Activated T-helper 17 cell treated with anti-CD3 and anti-CD28 coated beads, Interleukin-2, amount 50 U/mL, for 72 hours (primary cell): Measurements from ENCODE around the gene DNALI1. TPM values are rescaled to one million over a fixed set of nuclear protein-coding genes. Genes with fewer than 3 reads are reported as not detected.

Source experiments
- ATAC-seq: fragments of 150-1000 bp; cut with Tn5 transposase; replicated peaks from 2 replicates; pipeline ENCODE4 v1.10.0; 2021; ENCODE audit warnings: mild to moderate bottlenecking, moderate library complexity
- H3K27ac Mint-ChIP-seq: one replicate; pipeline ENCODE4 v1.8.0; 2022; ENCODE audit warnings: mixed read lengths
- H3K27me3 Mint-ChIP-seq: one replicate; pipeline ENCODE4 v1.8.0; 2022; ENCODE audit warnings: mixed read lengths
- H3K36me3 Mint-ChIP-seq: one replicate; pipeline ENCODE4 v1.8.0; 2022; ENCODE audit warnings: low read depth, mild to moderate bottlenecking, mixed read lengths
- H3K4me1 Mint-ChIP-seq: one replicate; pipeline ENCODE4 v1.8.0; 2022; ENCODE audit warnings: mixed read lengths
- H3K4me3 Mint-ChIP-seq: one replicate; pipeline ENCODE4 v1.8.0; 2022; ENCODE audit warnings: mild to moderate bottlenecking, mixed read lengths
- H3K9me3 Mint-ChIP-seq: one replicate; pipeline ENCODE4 v1.8.0; 2022; ENCODE audit warnings: mixed read lengths
- total RNA-seq, 2 donors: library from RNA; stranded (reverse); gene quantifications; one replicate each; pipeline ENCODE4 v1.2.3, GENCODE V29; 2022

The DNALI1 gene
- total RNA-seq, 2 donors from 2014 or later: 0.37 TPM; not detected in 1

DNA sequence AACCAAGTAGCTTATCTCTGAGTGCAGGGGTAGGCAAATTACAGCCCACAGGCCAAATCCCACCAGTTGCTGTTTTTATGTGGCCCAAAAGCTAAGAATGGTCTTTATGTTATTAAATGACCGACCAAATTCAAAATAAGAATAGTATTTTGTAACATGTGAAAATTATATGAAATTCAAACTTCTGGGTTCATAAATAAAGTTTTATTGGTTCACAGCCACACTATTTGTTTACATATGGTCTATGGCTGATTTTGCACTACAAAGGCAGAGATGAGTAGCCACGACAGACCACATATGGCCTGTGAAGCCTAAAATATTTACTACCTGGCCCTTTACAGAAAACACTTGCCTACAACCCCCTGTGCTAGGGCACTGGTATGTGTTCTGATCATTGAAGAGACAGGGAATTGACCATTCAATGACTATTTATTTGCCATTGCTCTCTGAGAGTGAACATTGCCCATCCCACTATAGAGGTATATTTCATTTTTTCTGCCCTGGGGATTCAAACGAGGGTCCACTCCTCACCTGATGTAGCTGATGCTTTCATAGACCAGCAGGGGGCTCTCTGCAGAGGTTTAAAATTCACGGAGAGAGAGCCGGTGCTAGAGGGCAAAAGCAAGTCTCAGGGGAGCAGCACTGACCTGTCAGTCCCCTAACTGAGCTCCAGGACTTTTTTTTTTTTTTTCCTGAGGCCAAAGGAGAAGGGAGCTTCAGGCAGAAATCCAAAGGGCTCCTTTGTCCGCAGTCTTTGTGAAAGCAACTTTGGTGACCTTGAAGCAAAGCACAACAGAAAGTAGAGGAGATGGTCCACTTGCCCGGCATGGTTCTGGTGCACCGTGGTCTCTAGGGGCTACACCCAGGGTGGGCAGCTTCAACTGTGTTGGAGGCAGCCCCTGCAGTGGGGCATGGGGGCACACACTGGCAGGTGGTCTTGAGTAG, 46.3 kb downstream of the DNALI1 start:
- Mint-ChIP-seq H3K27ac (no peak overlapping the region), H3K4me3 (no peak overlapping the region), H3K36me3 (no peaks in the 10 kb centered on the region), H3K4me1 (peaks cover 5% of the 10 kb centered on the region), H3K9me3 (no peaks in the 10 kb centered on the region), H3K27me3 (peaks cover 11% of the 10 kb centered on the region)
- peak; percentile 44 for ATAC-seq

DNA sequence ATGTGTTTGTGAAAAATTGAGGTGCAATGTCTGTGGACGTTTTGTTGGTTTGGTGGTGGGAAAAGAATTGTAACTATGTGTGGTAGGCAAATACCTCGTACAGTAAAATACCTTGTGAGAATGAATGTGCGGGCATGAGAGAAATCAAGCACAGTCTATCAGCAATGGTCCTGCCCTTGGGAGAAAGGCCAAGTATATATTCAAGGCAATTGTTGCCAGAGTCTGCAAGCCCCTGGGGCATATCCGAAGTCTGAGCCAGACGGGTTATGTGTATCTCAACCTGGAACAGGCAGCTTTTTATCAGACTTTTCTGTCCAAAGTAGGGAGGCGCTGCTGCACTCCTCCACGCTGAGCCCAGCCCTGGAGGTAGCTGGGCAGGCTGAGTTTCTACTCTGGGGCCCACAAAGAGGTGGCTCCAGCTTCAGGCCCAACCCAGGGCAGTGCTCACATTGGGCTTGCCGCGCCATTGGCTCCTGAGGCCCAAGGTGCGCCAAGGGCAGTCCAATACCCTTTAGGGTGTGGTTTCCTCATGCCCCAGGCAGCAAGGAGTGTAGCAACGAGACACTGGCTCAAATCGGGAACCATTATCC, 48.4 kb downstream of the DNALI1 start:
- Mint-ChIP-seq H3K36me3 (no peaks in the 10 kb centered on the region), H3K4me1 (peaks cover 5% of the 10 kb centered on the region), H3K27ac (no peak overlapping the region), H3K4me3 (no peak overlapping the region), H3K27me3 (peaks cover 11% of the 10 kb centered on the region), H3K9me3 (no peaks in the 10 kb centered on the region)
- no peak for ATAC-seq

DNA sequence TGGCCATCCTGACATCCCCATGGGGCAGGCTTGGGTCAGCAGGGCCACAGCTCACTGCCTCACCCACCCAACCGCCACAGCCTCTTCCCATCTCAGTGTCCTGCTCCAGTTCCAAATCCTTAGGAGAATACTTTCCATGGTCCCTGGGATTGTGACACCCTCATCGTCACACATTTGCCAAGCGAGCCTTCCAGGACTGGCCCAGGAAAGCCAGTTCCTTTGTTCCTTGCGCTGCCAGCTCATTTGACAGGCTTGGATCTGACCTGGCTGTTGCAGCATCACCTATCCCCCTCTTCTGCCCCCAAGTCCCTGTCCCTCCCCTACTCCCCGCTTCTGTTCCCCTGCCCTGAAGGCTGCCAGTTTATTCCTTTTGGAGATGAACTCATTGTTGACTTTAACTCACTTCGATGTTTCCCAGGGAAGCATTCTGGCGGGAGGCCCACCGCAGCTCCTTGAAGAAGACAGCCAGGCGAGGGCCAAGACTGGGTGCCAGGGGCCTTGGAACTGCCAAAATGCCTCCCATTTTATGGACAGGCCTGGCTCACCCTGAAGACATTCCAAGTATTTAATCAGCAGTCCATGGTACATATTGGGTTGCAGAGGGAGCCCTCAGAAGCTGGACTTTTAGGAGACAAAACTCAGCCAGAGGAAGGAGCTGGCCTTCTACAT, 49.2 kb downstream of the DNALI1 start:
- no peak for ATAC-seq
- Mint-ChIP-seq H3K9me3 (no peaks in the 10 kb centered on the region), H3K4me1 (peaks cover 5% of the 10 kb centered on the region), H3K27ac (no peak overlapping the region), H3K27me3 (peaks cover 11% of the 10 kb centered on the region), H3K4me3 (no peak overlapping the region), H3K36me3 (no peaks in the 10 kb centered on the region)

DNA sequence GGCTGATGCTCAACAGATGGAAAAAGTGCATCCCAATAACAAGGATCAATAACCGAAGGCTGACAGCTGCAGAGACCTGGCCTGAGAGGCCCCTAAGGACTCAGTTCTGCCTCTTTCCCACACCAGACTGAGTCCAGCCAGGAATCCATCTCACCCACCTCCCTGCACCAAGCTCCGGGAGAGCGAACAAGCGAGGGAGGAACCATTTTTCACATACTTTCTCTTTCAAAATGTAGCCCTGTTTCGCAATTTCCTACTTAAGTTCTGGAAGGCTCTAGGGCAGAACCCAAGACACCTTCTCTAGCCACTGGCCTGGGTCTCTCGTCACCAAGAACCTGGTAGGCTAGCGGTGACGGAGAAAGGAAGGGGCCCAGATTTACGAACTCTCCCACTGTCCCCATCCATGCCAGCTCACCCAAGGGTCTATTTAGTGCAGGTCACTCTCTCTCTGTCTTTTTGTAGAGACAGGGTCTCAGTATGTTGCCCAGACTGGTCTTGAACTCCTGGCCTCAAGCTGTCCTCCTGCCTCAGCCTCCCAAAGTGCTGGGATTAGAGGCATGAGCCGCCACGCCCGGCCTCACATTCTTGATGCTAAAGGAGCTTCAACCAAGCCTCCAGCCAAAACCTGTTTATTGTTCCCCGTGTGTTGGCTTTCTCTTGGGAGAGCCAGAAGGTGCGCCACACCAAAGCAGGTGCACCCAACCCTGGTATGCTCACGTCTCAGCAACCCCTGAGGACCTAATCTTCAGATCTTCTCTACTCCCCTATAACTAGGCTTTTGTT, 49.9 kb downstream of the DNALI1 start:
- peaks cover 5% of the 10 kb centered on the region for H3K4me1 Mint-ChIP-seq

DNA sequence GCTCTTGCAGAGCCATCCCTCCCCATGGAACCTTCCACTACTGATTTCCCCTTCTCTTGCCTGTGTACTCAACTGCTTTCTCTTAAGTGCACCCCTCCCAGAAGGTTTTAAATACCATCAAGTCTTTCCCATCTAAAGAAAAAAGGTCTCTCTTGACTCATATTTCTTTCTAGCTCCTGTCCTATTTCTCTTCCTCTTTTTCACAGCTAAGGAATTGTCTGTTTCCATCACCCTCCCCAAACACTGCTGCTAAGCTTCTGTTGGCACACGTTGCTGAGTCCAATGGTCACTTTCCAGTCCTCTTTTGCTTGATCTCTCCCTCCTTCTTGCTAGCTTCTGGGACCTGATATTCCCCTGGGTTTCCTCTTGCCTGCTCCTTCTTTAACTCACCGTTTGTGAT, 52.3 kb downstream of the DNALI1 start:
- H3K9me3 Mint-ChIP-seq: no peaks in the 10 kb centered on the region

More for the DNA sequence above, 49.9 kb downstream of the DNALI1 start:
- Mint-ChIP-seq H3K9me3 (no peaks in the 10 kb centered on the region), H3K27me3 (peaks cover 11% of the 10 kb centered on the region), H3K4me3 (no peak overlapping the region), H3K27ac (no peak overlapping the region), H3K36me3 (no peaks in the 10 kb centered on the region)
- no peak for ATAC-seq

DNA sequence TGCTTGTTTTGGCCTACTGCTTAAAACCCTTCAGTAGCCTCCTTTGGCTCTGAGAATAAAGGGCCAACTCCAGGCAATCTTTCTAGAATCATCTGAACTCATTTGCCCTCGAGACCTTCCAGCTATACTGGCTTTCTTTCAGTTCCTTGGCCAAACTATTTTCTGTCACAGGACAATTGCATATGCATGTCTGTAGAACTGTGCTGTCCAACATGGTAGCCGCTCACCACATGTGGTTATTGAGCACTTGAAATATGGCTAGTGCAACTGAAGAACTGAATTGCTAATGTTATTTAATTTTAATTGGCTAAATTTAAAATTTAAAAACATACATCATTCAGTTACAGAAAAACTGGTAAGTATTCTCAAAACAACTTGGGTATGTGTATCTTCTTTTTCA, 53.3 kb downstream of the DNALI1 start:
- H3K36me3 Mint-ChIP-seq: no peaks in the 10 kb centered on the region
- no peak overlapping the region for H3K27ac Mint-ChIP-seq
- ATAC-seq: no peak
- no peaks in the 10 kb centered on the region for H3K9me3 Mint-ChIP-seq
- no peaks in the 10 kb centered on the region for H3K4me1 Mint-ChIP-seq
- H3K4me3 Mint-ChIP-seq: no peak overlapping the region
- peaks cover 2% of the 10 kb centered on the region for H3K27me3 Mint-ChIP-seq

More for the DNA sequence above, 52.3 kb downstream of the DNALI1 start:
- H3K4me3 Mint-ChIP-seq: no peak overlapping the region
- H3K36me3 Mint-ChIP-seq: no peaks in the 10 kb centered on the region
- ATAC-seq: no peak
- no peak overlapping the region for H3K27ac Mint-ChIP-seq
- no peaks in the 10 kb centered on the region for H3K4me1 Mint-ChIP-seq
- H3K27me3 Mint-ChIP-seq: peaks cover 11% of the 10 kb centered on the region

DNA sequence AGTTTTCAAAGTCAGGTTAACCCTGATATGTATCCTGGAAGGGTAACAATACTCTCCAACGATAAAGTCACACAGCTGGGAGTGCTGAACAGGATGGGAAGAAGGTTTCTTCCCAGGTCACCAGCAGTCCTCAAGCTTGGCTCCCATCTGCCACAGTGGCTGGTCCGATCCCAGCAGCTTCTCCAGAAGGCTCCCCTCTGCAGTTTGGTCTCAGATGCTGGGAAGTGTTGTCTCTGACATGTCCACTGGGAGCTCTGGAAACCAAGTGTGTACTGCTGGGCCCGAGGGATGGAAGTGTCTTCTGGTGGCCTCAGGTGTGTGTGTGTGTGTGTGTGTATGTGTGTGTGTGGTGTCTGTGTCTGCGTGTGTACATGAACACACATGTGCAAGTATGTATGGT, 55.4 kb downstream of the DNALI1 start:
- ATAC-seq: no peak
- H3K27ac Mint-ChIP-seq: no peak overlapping the region
- no peaks in the 10 kb centered on the region for H3K9me3 Mint-ChIP-seq
- peaks cover 17% of the 10 kb centered on the region for H3K27me3 Mint-ChIP-seq
- no peaks in the 10 kb centered on the region for H3K36me3 Mint-ChIP-seq
- H3K4me3 Mint-ChIP-seq: no peak overlapping the region
- H3K4me1 Mint-ChIP-seq: no peaks in the 10 kb centered on the region

DNA sequence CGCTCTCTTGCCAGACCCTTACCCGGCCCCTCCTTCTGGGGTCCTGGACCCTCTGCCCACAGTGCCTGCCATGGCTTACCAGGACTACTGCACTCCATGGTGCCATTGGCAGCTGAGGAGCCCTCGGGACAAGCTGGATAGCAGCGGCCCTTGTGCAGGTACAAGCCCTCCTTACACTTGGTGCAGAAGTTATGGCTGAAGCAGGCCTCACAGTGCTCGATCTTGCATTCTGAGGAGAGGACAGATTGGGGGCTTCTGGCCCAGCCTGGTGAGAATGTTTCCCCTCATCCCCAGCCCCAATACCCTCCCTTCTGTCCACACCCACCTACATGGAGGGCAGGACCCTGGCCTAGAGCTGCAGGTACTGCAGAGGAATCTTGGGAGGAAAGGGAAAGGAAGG, 57.4 kb downstream of the DNALI1 start:
- no peak for ATAC-seq
- Mint-ChIP-seq H3K4me1 (peaks cover 3% of the 10 kb centered on the region), H3K27me3 (peaks cover 31% of the 10 kb centered on the region), H3K9me3 (no peaks in the 10 kb centered on the region), H3K27ac (no peak overlapping the region), H3K36me3 (no peaks in the 10 kb centered on the region), H3K4me3 (no peak overlapping the region)

DNA sequence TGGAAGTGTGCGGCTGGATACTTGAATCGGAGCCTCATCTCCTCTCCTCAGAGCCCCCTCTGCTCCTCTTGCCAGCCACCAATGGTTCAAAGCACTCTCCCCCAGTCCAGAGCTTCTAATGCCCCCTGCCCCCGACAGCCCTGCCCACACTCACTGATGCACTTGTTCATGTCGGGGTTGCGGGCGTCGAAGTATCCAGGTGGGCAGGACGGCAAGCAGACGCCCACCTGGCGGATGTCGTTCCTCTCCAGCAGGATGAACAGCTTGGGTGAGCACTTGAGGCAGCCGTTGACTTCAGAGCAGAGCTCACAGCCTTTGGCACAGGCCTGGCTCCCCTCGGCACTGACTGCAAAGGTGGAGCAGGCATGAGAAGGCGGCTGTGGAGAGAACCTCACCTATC, 59.6 kb downstream of the DNALI1 start:
- no peaks in the 10 kb centered on the region for H3K9me3 Mint-ChIP-seq
- no peak overlapping the region for H3K27ac Mint-ChIP-seq
- H3K36me3 Mint-ChIP-seq: no peaks in the 10 kb centered on the region
- ATAC-seq: no peak
- peaks cover 37% of the 10 kb centered on the region for H3K27me3 Mint-ChIP-seq
- peaks cover 3% of the 10 kb centered on the region for H3K4me1 Mint-ChIP-seq
- H3K4me3 Mint-ChIP-seq: no peak overlapping the region

Other genes starting within 250 kb of the DNALI1 start
- 10 to 100 TPM; 40.1 to 73.3 TPM for gene ZC3H12A, start 82.4 kb upstream of the DNALI1 start, total RNA-seq
- gene MEAF6, start 42.2 kb upstream of the DNALI1 start, total RNA-seq: 10 to 100 TPM; 53.1 to 56.8 TPM
- gene SNIP1, start 2.6 kb upstream of the DNALI1 start, total RNA-seq: 10 to 100 TPM; 26.3 to 31.9 TPM
- 10 to 100 TPM; 48.8 to 76.6 TPM for gene GNL2, start 39.0 kb downstream of the DNALI1 start, total RNA-seq
- not detected for gene RSPO1, start 78.0 kb downstream of the DNALI1 start, total RNA-seq
- 10 to 100 TPM; 51.2 to 67.5 TPM for gene CDCA8, start 135.6 kb downstream of the DNALI1 start, total RNA-seq
- 1 to 10 TPM; 1.4 to 1.7 TPM for gene EPHA10, start 208.2 kb downstream of the DNALI1 start, total RNA-seq
- gene MANEAL, start 236.9 kb downstream of the DNALI1 start, total RNA-seq: 1 to 10 TPM; 3.0 to 5.2 TPM